Fibroblast of lung (primary cell): Measurements from ENCODE around the gene ERLIN1.

ENCODE experiments used
- EZH2 ChIP-seq: IDR thresholded peaks from 2 replicates; pipeline ENCODE4 v1.5.1; 2012; ENCODE audit warnings: low read length, control low read depth, mild to moderate bottlenecking; ENCODE audit errors: missing control alignments
- TF ChIP-seq, protein P1 (sequence below), 2 donors: IDR thresholded peaks in 1 of 2; conservative IDR thresholded peaks in 1 of 2; 1 replicate in 1 of 2; 2 replicates in 1 of 2; pipeline ENCODE4 v1.5.1; 2011 to 2012; ENCODE audit warnings: low read length in 2 of 2, control low read depth in 1 of 2, inconsistent platforms in 1 of 2, low read depth in 1 of 2, mild to moderate bottlenecking in 1 of 2

DNA sequence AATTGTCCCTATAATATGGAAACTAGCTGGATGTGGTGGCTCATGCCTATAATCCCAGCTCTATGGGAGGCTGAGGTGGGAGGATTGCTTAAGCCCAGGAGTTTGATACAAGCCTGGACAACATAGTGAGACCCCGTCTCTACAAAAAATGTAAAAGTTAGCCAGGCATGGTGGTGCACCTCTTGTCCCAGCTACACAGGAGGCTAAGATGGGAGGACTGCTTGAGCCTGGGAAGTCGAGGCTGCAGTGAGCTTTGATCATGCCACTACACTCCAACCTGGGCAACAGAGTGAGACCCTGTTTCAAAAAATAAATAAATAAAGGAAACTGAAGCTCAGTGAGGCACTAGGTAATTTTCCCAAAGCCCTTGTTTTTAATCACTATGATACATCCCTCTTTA lies 15.7 kb upstream of the ERLIN1 start:
- TF ChIP-seq, protein P1, sequence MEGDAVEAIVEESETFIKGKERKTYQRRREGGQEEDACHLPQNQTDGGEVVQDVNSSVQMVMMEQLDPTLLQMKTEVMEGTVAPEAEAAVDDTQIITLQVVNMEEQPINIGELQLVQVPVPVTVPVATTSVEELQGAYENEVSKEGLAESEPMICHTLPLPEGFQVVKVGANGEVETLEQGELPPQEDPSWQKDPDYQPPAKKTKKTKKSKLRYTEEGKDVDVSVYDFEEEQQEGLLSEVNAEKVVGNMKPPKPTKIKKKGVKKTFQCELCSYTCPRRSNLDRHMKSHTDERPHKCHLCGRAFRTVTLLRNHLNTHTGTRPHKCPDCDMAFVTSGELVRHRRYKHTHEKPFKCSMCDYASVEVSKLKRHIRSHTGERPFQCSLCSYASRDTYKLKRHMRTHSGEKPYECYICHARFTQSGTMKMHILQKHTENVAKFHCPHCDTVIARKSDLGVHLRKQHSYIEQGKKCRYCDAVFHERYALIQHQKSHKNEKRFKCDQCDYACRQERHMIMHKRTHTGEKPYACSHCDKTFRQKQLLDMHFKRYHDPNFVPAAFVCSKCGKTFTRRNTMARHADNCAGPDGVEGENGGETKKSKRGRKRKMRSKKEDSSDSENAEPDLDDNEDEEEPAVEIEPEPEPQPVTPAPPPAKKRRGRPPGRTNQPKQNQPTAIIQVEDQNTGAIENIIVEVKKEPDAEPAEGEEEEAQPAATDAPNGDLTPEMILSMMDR (conservative IDR thresholded peaks at IDR 0.05 in 1 of 2, IDR thresholded peaks at IDR 0.05 in 1 of 2; ENCODE audit: low read depth in 1 of 2, low read length in 2 of 2) = no peak
- TF ChIP-seq EZH2 = no peak
